Calu3 (cell line): ENCODE data around the gene CEP131. TPM values are rescaled to one million over a fixed set of nuclear protein-coding genes. Genes with fewer than 3 reads are reported as not detected.

ENCODE experiments used
- BruUV-seq: library from RNA; stranded (reverse); fragments of 400-500 nt; replicated peaks from 2 replicates; lab custom pipeline; 2021; lab: Mats Ljungman, UMichigan
- CTCF ChIA-PET: fragments of 300-600 bp; sonication (Branson Sonifier 250); formaldehyde crosslinking; loops from one replicate; lab custom pipeline; 2022; ENCODE audit warnings: antibody characterized with exemption; lab: Charles Lee
- DNase-seq: peaks from one replicate; pipeline ENCODE4 v3.0.0; 2022
- H3K27ac Mint-ChIP-seq: one replicate; pipeline ENCODE4 v1.8.0; 2022; ENCODE audit warnings: mixed read lengths; ENCODE audit not compliant: unreplicated experiment
- H3K27me3 Mint-ChIP-seq: one replicate; pipeline ENCODE4 v1.8.0; 2022; ENCODE audit warnings: mixed read lengths; ENCODE audit not compliant: unreplicated experiment
- H3K36me3 Mint-ChIP-seq: one replicate; pipeline ENCODE4 v1.8.0; 2022; ENCODE audit warnings: mild to moderate bottlenecking, moderate library complexity, mixed read lengths; ENCODE audit not compliant: insufficient read depth, unreplicated experiment
- H3K4me1 Mint-ChIP-seq: one replicate; pipeline ENCODE4 v1.8.0; 2022; ENCODE audit warnings: mild to moderate bottlenecking, low read depth, mixed read lengths; ENCODE audit not compliant: unreplicated experiment
- H3K4me3 Mint-ChIP-seq: one replicate; pipeline ENCODE4 v1.8.0; 2022; ENCODE audit warnings: mild to moderate bottlenecking, low read depth, moderate library complexity, mixed read lengths; ENCODE audit not compliant: unreplicated experiment
- H3K9me3 Mint-ChIP-seq: one replicate; pipeline ENCODE4 v1.8.0; 2022; ENCODE audit warnings: low read depth, mixed read lengths; ENCODE audit not compliant: unreplicated experiment
- CTCF ChIP-seq: fragments of 200-600 bp; IDR thresholded peaks from one replicate; pipeline ENCODE4 v1.8.0; 2022; ENCODE audit warnings: antibody characterized with exemption; ENCODE audit not compliant: unreplicated experiment
- intact Hi-C: fragments of 100-400 bp; cut with micrococcal nuclease; formaldehyde crosslinking; loops from one replicate; pipeline ENCODE4 v1.10.0; 2022; ENCODE audit not compliant: unreplicated experiment
- total RNA-seq: library from RNA; stranded (reverse); gene quantifications from 2 replicates; pipeline ENCODE4 v1.2.3, GENCODE V29; 2022

Gene CEP131
- total RNA-seq, 1 experiment from 2014 or later = 28.2 TPM

GRCh38 chr17:81230043-81230820 lies 7.5 kb upstream of the CEP131 start:
- CTCF ChIA-PET = interaction anchor here (0.6 to 1.4 kb wide), 2 partner anchors 8 to 268 kb away, joined by 4 to 7 read pairs; partner anchors contain the start of genes NDUFAF8 and TEPSIN
- no TSS peak for BruUV-seq
- DNase-seq = no peak
- Mint-ChIP-seq H3K9me3 (no peaks in the 10 kb centered on the region), H3K4me3 (no peak overlapping the region), H3K27ac (no peak overlapping the region), H3K27me3 (no peaks in the 10 kb centered on the region), H3K36me3 (peaks cover 12% of the 10 kb centered on the region), H3K4me1 (no peaks in the 10 kb centered on the region)
- intact Hi-C loops = no loop called here
- peak; percentile 43 for TF ChIP-seq CTCF

- Mint-ChIP-seq H3K27ac (no peak overlapping the region), H3K4me3 (no peak overlapping the region), H3K36me3 (peaks cover 12% of the 10 kb centered on the region), H3K4me1 (no peaks in the 10 kb centered on the region), H3K9me3 (no peaks in the 10 kb centered on the region), H3K27me3 (no peaks in the 10 kb centered on the region)
- BruUV-seq = no TSS peak
- DNase-seq = no peak
- CTCF ChIA-PET = interaction anchor here (1.4 kb wide), 1 partner anchor 9 kb away, joined by 4 read pairs; the partner anchor contains the start of genes NDUFAF8 and TEPSIN
- no peak for TF ChIP-seq CTCF
- intact Hi-C loops = no loop called here
Observed at GRCh38 chr17:81229666-81229920, 6.8 kb upstream of the CEP131 start.

- H3K9me3 Mint-ChIP-seq = no peaks in the 10 kb centered on the region
- BruUV-seq = no TSS peak
Observed at GRCh38 chr17:81228834-81229665, 6.3 kb upstream of the CEP131 start.

More at GRCh38 chr17:81228834-81229665, 6.3 kb upstream of the CEP131 start:
- CTCF ChIA-PET = interaction anchor here (1.4 kb wide), 1 partner anchor 9 kb away, joined by 4 read pairs; the partner anchor contains the start of genes NDUFAF8 and TEPSIN
- H3K27me3 Mint-ChIP-seq = no peaks in the 10 kb centered on the region
- no peaks in the 10 kb centered on the region for H3K4me1 Mint-ChIP-seq
- no peak overlapping the region for H3K4me3 Mint-ChIP-seq
- no peak overlapping the region for H3K27ac Mint-ChIP-seq
- H3K36me3 Mint-ChIP-seq = peaks cover 6% of the 10 kb centered on the region
- intact Hi-C loops = no loop called here
- TF ChIP-seq CTCF = no peak
- no peak for DNase-seq
